GM19452 (cell line): ENCODE data around the gene SKIDA1.

Experiments used
- ATAC-seq: cut with Tn5 transposase; IDR thresholded peaks from one replicate; pipeline ENCODE4 v1.9.1; 2021; ENCODE audit not compliant: unreplicated experiment

The SKIDA1 gene

DNA sequence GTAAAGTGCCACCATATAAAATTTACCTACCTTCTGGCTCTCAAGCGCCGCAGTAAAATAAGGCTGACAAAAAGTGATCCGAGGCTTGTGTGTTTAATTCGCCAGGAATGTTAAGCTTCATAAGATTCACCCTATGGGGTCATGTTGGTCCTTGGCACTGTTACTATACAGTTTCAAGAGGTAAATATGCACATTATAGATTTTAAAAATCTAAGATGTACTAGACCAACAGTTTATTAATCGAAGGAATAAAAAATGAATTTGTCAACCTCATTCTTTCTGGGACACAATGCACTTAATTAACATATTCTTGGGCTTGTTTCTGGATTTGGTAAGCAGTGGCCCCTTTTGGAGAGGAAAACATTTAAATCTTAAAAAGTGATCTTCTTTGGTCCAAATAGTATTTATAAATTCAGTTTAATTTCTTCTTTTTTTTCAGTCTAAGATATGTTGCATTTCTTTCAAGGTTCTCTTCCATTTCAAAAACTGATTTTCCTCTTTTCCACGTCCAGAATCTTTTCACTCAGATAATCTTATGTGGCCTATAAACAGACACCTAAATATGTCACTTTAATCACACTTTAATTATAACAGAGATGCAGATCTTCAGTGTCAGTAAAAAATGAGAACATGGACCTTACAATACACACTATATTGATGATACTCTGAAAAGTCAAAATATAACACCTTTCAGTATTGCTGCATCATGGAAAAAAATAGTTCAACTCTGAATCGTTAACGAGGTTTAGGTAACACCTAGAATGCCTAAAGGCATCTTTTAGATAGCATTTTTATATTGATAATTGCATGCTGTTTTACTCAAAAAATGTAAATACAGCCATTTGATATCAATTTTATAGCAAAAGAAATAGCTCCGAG, 3.8 kb upstream of the SKIDA1 start:
- ATAC-seq: no peak

DNA sequence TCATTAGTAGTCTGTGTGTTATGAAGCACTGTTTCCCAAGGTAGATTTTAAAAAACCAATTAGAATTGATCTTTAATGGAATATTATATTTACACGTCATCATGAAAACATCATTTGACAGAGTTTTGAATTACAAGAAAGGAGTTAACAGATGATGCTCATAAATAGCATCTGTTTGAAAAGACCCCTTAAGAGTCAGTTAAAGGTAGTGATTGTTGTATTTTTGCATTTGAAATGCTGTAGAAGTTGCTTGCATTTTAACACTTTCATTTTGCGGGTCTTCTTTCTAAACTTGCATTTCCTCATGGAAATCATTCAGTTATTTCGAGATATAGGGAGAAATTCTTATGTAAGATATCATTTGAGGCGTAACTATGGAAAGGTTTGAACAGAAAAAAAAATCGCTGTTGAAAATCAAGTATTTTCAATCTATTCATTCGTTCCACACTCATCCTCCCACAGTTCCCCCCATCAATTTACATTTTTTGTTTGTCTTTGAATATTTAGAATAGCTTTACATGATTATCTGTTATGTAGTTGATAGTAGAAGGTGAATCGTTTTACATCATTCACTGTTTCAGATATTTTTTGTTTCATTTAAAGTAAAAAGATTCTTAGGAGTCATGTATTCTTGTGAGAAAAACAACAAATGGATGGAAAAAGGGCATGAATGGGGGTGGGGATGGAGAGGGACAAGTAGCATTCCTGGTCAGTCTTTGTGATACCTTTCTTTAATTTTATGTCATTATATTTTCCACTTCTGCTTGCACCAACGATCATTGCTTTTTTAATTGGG, 3.0 kb upstream of the SKIDA1 start:
- ATAC-seq: no peak

DNA sequence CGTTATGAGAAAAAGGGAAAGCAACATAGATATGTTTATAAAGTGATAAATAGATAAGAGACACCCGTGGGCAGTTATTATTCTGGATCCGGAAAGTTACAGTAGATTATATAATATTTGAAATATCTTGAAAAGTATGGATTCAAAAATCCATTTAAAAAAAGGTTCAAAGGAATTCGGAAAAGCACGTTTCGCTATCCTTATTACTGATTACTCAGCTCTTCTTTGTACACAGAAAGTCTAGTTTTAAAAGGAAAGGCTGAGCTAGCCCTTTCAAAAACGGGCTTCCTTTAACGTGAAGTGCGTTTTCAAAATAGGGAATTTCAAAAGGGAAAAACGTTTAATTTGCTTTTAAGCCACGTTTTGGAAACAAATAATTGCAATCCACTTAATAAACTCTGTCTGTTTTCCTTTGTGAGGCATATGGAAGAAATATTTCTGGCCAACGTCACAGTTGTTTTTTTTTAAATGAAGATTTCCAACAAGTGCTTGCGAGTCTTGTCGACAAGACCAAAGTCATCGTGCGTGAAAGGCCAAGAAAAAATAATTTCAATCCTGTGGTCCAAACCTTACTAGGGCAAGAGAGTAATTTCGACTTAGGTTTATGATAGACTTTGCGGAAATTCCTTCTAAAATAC, 2.2 kb upstream of the SKIDA1 start:
- ATAC-seq: no peak

DNA sequence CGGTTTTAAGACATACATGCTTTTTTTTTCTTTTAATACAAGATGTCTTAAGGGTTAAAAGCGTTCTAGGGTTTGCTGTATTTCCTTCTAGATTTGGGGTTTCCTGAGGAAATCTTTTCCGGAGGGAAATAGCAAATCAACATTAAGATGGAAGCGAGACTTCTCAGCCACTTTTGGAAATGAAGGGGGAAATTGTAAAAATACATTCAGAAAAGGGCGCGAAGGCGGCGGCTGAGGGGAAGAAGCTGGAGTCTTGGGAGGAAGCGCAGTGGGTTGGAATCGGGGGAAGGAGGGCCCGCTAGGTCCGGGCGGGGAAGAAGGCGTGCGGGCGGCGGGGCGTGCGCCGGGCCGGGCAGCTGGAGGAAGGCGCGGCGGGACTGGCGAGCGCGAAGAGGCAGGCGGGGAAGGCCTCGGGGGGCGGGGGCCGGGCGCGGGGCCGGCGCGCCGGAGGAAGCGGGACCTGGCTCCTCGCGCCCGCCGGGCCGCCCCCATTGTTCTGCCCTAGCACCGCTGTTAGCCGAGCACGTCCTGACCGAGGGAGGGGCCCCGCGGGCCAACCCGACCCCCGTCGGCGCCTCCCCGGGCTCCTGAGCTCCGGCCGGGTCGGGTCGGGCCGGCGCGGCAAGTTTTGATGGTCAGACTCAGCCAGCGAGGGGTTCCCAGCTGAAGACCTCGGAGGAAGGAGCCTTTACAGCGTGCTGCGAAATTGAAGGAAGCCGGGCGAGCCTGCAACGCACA, 1.5 kb upstream of the SKIDA1 start:
- ATAC-seq: peak; percentile 42

DNA sequence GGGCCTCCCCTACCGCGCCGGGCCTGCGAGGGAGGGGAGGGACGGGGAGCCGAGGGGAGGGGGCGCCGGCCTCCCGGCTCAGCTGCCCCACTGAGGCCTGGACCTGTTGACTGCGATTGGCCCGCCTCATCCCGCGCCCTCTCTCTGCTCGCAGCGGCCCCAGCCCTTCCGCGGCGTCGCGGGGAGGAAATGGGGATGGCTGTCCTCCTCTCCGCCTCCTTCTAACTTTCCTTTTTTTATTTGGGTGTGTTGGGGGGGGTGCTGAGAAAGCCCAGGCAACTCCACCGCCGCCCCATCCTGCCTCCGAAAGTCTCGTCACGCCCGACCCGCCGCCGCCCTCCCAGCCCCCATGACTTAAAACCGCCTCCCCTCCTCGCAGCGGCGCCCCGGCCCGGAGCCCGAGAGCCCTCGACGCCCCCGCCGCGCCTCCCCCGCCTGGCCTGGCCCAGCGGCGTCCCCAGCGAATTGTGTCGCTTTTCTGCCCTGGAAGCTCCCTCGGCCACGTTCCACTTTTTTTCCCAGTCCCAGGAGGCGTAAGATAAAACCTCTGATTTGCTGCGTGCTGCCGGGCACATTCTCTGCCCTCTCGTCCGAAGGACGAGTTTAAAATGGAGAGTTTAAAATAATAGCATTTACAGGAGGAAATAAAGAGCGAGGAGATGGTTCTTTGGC, 842 bp upstream of the SKIDA1 start:
- peak; percentile 33 for ATAC-seq

DNA sequence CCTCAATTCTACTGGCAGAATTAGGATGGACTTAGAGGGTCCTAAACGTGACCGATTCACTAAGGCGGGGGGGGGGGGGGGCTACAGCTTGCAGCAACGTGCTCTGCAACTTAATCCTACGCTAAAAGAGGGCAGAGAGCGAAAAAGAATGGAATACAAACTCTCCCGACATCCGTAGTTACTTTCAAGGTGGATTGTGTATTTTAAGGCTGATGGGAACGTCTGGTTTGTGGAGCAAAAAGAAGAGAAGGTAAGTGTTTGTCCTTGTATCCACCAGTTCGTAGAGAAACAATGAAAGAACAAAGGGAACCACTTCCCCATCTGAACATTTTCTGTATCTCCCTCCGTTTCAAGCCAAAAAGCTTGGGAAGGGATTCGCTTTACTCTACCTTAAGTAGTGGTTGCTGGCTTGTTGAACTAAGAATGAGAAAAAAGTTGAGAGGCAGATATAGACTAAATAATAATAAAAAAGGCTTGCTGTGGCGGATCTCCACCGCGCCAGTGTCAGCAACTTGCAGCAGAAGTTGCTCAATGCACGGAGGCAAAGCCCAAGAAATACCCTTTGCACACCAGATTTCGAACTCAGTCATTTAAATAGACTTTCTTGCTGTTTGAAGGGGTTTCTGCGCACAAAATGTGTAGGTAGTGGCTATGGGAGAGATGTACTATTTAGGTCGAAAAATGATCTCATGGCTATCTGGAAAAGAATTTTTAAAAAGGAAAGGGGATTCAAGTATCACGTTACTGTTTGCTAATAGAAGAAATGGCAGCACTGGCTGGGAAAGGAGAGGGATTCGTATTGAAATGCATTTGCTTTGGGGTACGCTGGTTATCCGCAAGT, 736 bp downstream of the SKIDA1 start:
- ATAC-seq: no peak

DNA sequence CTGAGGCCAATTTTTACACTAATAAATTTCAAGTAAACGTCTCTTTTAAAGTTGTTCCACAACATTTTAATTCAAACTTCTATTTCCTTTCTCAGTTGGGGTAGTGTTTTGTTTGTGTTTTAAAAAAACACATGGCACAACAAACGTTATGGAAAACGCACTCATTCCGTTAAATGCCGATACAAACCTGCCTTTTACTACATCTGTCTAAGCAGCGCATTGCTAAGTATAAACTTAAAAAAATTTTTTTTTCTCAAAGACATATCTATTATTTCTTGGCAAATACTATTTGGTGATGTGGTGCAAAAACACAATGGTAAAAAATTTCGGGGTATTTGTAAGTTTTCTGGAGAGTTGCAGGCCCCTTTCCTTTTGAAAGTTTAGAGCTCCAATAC, 1.4 kb downstream of the SKIDA1 start:
- ATAC-seq: no peak

DNA sequence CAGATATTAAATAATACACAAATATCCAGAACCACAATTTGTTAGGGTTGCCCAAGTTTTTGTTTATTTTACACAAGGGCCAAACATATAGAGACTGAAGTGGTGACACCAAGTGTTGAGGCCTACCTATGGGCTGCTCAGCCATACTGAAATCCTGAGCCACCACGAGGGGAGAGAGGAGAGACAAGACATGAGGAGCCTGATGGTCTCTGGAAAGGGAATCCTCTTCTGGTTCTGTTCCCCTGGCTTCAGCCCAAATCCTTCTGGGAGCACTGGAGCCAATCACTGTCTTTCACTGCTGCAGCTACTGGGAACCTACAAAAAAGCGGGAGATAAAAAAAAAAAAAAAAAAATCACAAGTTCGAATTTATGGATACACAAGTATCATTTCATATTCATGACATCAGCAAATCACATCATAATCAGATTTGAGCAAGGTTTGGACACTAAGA, 1.9 kb downstream of the SKIDA1 start:
- ATAC-seq: no peak

DNA sequence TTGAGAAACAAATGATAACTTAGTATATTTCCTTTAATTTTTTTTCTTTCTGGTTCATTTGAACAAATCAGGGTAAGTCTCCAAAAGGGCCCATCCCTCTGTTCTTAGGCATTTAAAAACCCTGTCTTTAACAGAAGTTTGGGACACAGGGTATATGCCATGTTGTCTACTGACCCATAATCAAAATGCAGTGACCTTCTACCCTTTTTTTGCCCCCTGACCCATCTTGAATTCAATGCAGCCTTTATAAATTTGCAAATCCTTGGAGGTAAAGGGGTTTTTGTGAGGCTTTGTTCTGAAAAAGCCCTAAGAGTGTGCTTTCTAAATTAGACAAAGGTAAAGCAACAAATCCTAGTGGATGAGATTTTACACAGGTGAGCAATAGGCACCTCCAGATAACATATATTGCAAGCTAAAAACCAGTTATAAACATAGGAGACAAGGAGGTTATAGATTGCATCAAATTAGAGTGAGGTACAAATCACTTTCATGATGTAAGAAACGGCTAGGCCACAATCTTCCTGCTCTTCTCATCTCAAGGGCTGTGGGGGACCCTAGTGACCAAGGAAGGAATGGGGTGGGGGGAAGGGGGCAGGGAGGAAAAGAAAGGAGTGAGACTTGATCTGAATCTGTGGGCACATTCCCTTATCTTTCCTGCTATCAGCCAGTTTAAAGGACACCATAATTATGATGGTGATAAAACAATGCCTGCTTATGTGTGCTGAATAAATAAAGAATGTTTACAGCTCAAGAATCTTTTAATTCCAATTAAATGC, 2.7 kb downstream of the SKIDA1 start:
- ATAC-seq: no peak

DNA sequence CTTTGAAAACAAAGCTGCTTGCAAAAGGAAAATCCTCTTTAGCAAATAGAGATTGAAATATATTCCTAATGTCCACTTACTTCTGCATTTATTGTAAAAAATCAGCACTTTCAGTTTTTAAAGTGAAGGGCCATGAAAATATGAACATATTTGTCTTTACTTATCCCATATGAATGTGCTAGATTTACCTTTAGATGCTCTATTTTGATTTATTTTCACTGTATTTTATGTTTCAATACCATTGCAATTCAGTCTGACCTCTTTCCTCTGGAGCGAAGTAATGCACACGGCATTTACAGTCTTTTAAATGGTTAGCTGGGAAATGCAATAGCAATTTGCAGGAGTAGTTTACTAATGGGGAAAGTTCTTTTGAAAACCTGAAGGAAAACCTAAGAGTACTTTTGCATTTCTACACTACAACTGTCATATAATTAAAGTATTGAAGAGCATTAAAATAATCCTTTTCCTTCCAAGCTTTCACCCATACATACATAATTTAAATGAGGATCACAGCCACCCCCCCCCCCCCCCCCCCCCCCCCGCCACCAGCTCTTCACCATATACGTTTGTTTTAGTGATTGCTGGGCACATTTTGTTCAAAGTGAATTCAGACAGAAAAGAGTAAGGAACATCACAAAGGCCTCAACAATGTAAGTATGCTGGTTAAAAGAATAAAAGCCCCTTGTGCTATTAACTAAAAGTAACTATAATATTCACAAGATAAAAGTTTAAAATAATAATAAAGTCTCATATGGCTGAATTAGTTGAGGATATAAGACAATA, 3.5 kb downstream of the SKIDA1 start:
- no peak for ATAC-seq

DNA sequence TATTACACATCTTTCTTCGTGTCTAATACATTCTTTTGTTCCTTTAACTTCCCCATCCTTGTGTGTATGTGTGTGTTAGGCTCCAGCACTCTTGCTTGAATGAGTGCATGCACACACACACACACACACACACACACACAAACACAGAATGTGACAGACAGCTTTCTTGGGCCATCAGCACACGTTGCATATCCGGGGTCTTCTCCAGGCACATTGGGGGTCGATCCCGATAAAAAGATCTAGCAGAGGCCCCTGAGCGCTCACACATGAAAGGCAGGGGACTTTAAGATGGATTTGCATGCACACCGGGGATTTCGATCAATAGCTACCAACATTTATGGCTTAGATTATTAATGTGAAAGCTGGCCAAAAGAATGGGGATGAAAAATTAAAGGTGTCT, 4.5 kb downstream of the SKIDA1 start:
- no peak for ATAC-seq

DNA sequence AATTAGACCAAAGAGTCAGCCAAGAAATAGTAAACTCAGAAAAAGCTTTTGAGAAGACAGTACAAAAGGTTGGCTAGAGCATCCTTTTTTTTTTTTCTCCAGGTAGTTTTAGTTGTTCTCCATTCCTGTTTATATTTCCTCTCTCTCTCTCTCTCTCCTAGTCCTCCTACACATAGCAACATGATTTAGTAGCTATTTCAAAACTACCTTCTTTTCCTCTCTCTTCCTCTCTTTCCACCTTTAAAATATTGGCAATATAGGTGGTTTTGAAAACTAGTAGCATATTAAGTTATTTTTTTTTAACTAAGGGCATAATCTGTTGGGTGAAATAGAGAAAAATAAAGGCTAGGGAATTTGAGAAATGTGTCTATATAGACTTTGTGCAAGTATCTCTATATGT, 5.0 kb downstream of the SKIDA1 start:
- no peak for ATAC-seq

DNA sequence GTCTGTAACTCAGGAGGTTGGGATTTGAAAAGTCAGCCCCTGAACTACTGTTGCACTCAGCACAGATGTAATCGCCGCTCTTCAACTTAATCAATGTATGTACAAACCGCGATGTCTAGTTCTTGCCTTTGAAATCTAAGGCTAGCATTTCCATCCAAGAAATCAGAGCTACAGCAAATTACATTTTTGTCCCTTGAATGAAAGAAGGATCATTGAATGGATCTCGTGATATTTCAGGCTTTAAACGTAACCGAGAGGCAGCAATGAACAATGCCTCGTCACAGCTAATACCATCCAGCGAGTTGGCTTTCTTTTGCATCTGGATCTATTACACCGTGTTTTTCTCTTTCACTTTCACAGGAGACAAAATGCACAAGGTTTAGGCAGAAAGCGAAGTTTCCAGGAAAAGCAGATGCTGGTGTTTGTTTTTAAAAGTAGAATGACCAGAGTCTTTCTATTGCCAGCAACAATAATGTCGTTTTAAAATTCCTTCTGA, 5.5 kb downstream of the SKIDA1 start:
- ATAC-seq: no peak

DNA sequence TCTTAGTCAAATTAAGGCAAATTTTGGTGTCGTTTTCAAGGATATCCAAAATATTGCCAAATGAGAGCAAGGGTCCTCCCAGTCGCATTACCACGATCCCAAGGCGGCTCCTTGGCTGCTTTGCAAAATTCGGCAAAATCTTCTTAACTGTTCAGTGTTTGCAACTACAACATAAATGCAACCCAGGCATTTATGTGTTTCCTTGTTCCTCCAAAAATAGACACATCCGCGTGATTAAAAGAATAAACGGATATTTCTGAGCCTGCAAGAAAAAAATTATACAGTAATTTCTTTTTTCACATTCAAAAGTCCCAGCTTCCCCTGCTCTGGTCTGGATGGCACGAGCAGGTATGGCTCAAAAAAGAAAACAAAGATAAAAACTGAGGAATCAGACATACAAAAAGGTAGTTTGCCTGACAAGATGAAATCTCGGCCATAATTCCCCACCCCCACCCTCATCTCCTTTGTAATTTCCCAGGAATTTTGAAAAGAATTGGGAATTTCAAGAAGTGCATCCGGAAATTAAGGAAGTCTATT, 6.0 kb downstream of the SKIDA1 start:
- ATAC-seq: no peak

DNA sequence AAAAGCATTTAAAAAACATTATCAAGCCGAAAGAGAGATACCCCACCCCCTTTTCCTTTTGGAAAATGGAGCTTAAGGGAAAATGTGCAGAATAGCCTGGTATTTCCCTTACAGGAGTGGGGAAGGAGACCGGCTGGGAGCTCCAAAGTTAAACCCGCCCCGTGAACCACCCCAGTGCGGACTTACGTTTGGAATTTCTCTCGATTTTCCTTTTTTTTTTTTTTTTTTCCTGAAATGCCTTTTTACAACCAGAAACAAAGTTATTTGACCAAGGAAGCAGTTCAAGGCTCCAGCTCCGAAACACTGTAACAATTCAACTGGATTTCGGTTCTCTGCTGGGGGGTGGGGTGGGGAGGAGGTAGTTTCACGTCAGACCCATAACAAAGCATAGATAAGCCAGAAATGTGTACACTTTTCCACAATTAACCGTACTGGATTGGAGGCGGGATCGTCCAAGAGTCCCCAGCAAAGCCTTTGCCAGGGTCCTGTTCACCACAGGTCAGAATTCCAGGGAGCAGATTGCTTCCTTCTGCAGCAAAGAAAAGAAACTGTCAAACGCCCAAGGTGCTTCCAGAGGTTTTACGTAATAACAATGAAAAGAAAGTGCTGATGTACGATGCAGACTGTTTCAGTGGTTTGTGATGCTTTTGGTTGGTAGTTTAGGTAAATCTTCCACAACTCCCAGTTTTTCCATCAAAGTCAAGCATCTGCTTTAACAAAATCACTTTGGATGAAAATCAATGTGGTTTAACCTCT, 6.7 kb downstream of the SKIDA1 start:
- no peak for ATAC-seq

DNA sequence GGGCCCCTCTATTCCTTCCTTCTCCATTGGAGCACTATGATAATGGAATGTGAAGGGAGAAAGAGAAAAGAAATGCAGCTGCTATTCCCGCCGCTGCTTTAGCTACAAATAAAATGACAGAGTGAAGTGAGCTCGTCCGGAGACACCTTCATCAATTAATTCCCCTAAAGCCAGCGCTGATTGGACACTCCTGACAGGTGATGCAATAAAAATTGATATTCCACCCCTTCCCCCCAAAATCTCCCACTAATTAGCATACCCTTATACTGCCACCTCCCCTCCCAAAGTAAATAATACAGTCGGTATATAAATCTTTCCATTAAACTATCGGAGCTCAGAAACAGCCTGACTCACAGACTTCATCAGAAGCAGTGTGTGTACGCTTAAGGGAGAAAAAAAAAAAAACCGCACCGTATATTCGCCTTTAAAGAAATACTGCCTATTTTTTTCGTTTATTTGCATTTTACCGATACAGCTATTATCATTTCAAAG, 7.3 kb downstream of the SKIDA1 start:
- no peak for ATAC-seq
